Peyer's patch (tissue), 4 donors: ENCODE data around the gene DIPK1B.

Experiments
- POLR2A ChIP-seq, 2 donors: fragments of 450-650 bp; IDR thresholded peaks; one replicate each; pipeline ENCODE4 v1.5.1; 2017; ENCODE audit warnings: antibody characterized with exemption in 2 of 2, mild to moderate bottlenecking in 2 of 2, moderate library complexity in 2 of 2
- TF ChIP-seq, protein P1 (sequence below), 6 experiments: fragments of 450-650 bp in 4 of 6; fragments of 200-600 bp in 2 of 6; sonication (generic) in 1 of 6; IDR thresholded peaks; one replicate each; pipeline ENCODE4 v1.5.1; 2017 to 2019; ENCODE audit warnings: antibody characterized with exemption in 6 of 6, mild to moderate bottlenecking in 3 of 6, moderate library complexity in 1 of 6

DNA sequence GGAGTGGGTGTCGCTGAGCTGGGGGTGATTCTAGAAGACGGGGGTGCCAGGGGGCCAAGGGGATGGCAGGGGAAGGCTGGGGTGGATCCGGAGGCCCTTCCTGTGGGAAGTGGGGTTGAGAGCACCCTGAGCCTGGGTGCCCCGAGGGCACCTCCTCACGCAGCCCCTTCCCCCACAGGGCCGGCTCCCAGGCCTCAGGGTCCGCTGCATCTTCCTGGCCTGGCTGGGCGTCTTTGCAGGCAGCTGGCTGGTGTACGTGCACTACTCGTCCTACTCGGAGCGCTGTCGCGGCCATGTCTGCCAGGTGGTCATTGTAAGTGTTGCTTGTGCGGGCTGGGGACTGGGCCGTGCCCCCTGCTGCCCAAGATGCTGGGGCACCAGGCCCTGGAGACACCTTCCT, 5.0 kb downstream of the DIPK1B start:
- TF ChIP-seq, protein P1, sequence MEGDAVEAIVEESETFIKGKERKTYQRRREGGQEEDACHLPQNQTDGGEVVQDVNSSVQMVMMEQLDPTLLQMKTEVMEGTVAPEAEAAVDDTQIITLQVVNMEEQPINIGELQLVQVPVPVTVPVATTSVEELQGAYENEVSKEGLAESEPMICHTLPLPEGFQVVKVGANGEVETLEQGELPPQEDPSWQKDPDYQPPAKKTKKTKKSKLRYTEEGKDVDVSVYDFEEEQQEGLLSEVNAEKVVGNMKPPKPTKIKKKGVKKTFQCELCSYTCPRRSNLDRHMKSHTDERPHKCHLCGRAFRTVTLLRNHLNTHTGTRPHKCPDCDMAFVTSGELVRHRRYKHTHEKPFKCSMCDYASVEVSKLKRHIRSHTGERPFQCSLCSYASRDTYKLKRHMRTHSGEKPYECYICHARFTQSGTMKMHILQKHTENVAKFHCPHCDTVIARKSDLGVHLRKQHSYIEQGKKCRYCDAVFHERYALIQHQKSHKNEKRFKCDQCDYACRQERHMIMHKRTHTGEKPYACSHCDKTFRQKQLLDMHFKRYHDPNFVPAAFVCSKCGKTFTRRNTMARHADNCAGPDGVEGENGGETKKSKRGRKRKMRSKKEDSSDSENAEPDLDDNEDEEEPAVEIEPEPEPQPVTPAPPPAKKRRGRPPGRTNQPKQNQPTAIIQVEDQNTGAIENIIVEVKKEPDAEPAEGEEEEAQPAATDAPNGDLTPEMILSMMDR (IDR thresholded peaks at IDR 0.05), result no peak
- no peak for TF ChIP-seq POLR2A (IDR thresholded peaks at IDR 0.05)
